Kidney (tissue), 14 donors: ENCODE measurements around the gene SPACA4. TPM values are rescaled to one million over a fixed set of nuclear protein-coding genes. Genes with fewer than 3 reads are reported as not detected.

Experiments used
- DNase-seq, 5 donors: peaks; one replicate each; pipeline ENCODE4 v3.0.0-alpha.2; 2013 to 2020
- FAIRE-seq: peaks from 2 replicates; lab custom pipeline; 2012; peaks lifted over from hg19 to GRCh38; lab: Jason Lieb, UNC
- H3K27ac ChIP-seq, 2 donors: one replicate each; pipeline ENCODE4 v1.7.0; 2013; ENCODE audit warnings: low read depth in 2 of 2, low read length in 2 of 2, inconsistent platforms in 1 of 2
- H3K27me3 ChIP-seq: one replicate; pipeline ENCODE4 v1.7.1; 2013; ENCODE audit warnings: low read length, inconsistent platforms; ENCODE audit not compliant: control insufficient read depth, insufficient read depth
- H3K36me3 ChIP-seq, 3 donors: one replicate each; pipeline versions ENCODE4 v1.7.0 to v1.7.1; 2013; ENCODE audit warnings: low read length in 3 of 3, control low read depth in 1 of 3, inconsistent platforms in 1 of 3; ENCODE audit not compliant: insufficient read depth in 3 of 3, control insufficient read depth in 2 of 3
- H3K4me1 ChIP-seq, 3 donors: one replicate each; pipeline versions ENCODE4 v1.7.0 to v1.7.1; 2013; ENCODE audit warnings: low read length in 3 of 3, inconsistent platforms in 1 of 3, low read depth in 1 of 3; ENCODE audit not compliant: control insufficient read depth in 2 of 3, insufficient read depth in 2 of 3
- H3K4me3 ChIP-seq, 3 donors: one replicate each; pipeline versions ENCODE4 v1.7.0 to v1.8.1; 2013; ENCODE audit warnings: low read length in 3 of 3, control low read depth in 1 of 3, inconsistent platforms in 1 of 3
- H3K9ac ChIP-seq, 3 donors: one replicate each; pipeline versions ENCODE4 v1.7.0 to v1.7.1; 2013; ENCODE audit warnings: low read length in 3 of 3, control low read depth in 1 of 3, inconsistent platforms in 1 of 3
- H3K9me3 ChIP-seq, 3 donors: one replicate each; pipeline versions ENCODE4 v1.7.0 to v1.7.1; 2013; ENCODE audit warnings: low read length in 3 of 3, control low read depth in 1 of 3, inconsistent platforms in 1 of 3; ENCODE audit not compliant: control insufficient read depth in 2 of 3, insufficient read depth in 1 of 3
- CTCF ChIP-seq: IDR thresholded peaks from 3 replicates; pipeline ENCODE4 v1.5.1; 2012; ENCODE audit warnings: mild to moderate bottlenecking, moderate library complexity, borderline replicate concordance; ENCODE audit not compliant: insufficient read depth; ENCODE audit errors: extremely low read depth
- intact Hi-C: fragments of 100-400 bp; cut with DNase I; formaldehyde crosslinking; loops from one replicate; pipeline ENCODE4 v1.11.1; 2022
- polyA plus RNA-seq: library from polyadenylated mRNA; stranded (reverse); fragments of 350-450 nt; fragmentation: Illumina TruSeq; extraction: RNeasy Lipid Tissue Mini Kit (QIAGEN cat#74804); gene quantifications from one replicate; pipeline ENCODE4 v1.2.3, GENCODE V29; 2014; ENCODE audit warnings: low read depth, low replicate concordance; ENCODE audit not compliant: insufficient read depth
- total RNA-seq: library from RNA; stranded (reverse); fragmentation: NEBNext Ultra II Directional; extraction: Animal tissue kit (Norgen Biotek cat#: 25700); gene quantifications from one replicate; pipeline ENCODE4 v1.2.1, GENCODE V29; 2021
- donor health status: control.
- donor health status: control.
- donor health status: control.
- donor health status: control.
- donor health status: control.
- donor health status: DM: yes; HTN: yes; CAD: no.
- donor health status: Normal renal cell carcinoma (clear cell type).

Gene SPACA4
- total and polyA plus RNA-seq, 2 donors from 2014 or later = not detected

- DNase-seq = peak in 1 of 5 donors; percentile 59
- no peaks in the 10 kb centered on the region for H3K9me3 ChIP-seq
- H3K9ac ChIP-seq = peak overlapping the region in 2 of 3 donors; percentile 98 to 99
- peaks cover 0 to 18% (median 9%) of the 10 kb centered on the region in 3 donors for H3K4me1 ChIP-seq
- H3K27me3 ChIP-seq = no peaks in the 10 kb centered on the region
- TF ChIP-seq CTCF = no peak
- H3K27ac ChIP-seq = no peak overlapping the region
- peak overlapping the region; percentile 3 to 100 (median 97) for H3K4me3 ChIP-seq
- peaks cover 0 to 18% (median 13%) of the 10 kb centered on the region in 3 donors for H3K36me3 ChIP-seq
- intact Hi-C loops = no loop called here
- no peak for FAIRE-seq
These were observed 10.8 kb downstream of the SPACA4 start for GRCh38 chr19:48617146-48617937.

GRCh38 chr19:48618278-48618915 lies 11.9 kb downstream of the SPACA4 start:
- Histone ChIP-seq H3K27ac (peak overlapping the region; percentile 81 to 90), H3K9ac (peak overlapping the region; percentile 77 to 99 (median 98)), H3K27me3 (no peaks in the 10 kb centered on the region), H3K9me3 (no peaks in the 10 kb centered on the region), H3K4me1 (peaks cover under 1 to 20% (median 11%) of the 10 kb centered on the region in 3 donors), H3K4me3 (peak overlapping the region; percentile 95 to 100 (median 97)), H3K36me3 (peaks cover 0 to 18% (median 15%) of the 10 kb centered on the region in 3 donors)
- intact Hi-C loops = no loop called here
- DNase-seq (peak in 1 of 5 donors; percentile 83), FAIRE-seq (no peak)
- TF ChIP-seq CTCF = no peak

- H3K36me3 ChIP-seq = peaks cover 0 to 18% (median 15%) of the 10 kb centered on the region in 3 donors
- H3K9ac ChIP-seq = peak within 1 kb of the TSS; percentile 86 to 99 (median 98)
- H3K4me1 ChIP-seq = peaks cover 3 to 25% (median 16%) of the 10 kb centered on the region in 3 donors
- FAIRE-seq (peak; percentile 72), DNase-seq (peak; percentile 99 to 100 (median 100))
- peak within 1 kb of the TSS; percentile 84 to 90 for H3K27ac ChIP-seq
- no peaks in the 10 kb centered on the region for H3K9me3 ChIP-seq
- peak within 1 kb of the TSS; percentile 95 to 100 (median 97) for H3K4me3 ChIP-seq
- H3K27me3 ChIP-seq = no peaks in the 10 kb centered on the region
- no peak for TF ChIP-seq CTCF
- intact Hi-C loops = no loop called here
These were observed 12.6 kb downstream of the SPACA4 start, which contains the start of the genes RPL18 and SPHK2 for GRCh38 chr19:48618916-48619691. TSS of gene RPL18 (minus strand) at chr19:48619178. CDS start at chr19:48619143, 35 bp downstream. TSS of gene SPHK2 (plus strand) at chr19:48619506. CDS start at chr19:48620515, 1,009 bp downstream.
